ENCODE data around the gene SMYD1. TPM values are rescaled to one million over a fixed set of nuclear protein-coding genes. Genes with fewer than 3 reads are reported as not detected.

Gene SMYD1
- total RNA-seq, 1 experiment from 2014 or later = not detected

DNA sequence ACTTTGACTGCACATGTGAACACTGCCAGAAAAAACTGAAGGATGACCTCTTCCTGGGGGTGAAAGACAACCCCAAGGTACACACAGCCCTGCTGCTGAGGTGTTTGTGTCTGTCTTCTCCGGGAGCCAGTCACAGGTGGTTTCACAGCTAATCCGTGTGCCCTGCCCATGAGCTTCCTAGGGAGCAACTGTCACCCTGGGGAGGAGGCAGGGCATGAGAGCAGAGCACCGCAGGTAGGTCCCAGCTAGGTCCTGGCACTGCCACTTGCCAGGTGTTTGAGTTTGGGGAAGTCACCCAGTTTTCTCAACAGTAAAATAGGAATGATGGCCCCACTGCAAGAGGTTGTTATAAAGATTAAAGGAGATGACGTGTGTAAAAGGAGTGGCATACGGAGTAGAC, 29.1 kb downstream of the SMYD1 start:
- TF ChIP-seq TCF7L2 (IDR thresholded peaks at IDR 0.05; ENCODE audit: low read depth, low read length) = no peak
- TF ChIP-seq, protein P1, sequence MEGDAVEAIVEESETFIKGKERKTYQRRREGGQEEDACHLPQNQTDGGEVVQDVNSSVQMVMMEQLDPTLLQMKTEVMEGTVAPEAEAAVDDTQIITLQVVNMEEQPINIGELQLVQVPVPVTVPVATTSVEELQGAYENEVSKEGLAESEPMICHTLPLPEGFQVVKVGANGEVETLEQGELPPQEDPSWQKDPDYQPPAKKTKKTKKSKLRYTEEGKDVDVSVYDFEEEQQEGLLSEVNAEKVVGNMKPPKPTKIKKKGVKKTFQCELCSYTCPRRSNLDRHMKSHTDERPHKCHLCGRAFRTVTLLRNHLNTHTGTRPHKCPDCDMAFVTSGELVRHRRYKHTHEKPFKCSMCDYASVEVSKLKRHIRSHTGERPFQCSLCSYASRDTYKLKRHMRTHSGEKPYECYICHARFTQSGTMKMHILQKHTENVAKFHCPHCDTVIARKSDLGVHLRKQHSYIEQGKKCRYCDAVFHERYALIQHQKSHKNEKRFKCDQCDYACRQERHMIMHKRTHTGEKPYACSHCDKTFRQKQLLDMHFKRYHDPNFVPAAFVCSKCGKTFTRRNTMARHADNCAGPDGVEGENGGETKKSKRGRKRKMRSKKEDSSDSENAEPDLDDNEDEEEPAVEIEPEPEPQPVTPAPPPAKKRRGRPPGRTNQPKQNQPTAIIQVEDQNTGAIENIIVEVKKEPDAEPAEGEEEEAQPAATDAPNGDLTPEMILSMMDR (IDR thresholded peaks at IDR 0.05) = no peak
- TF ChIP-seq, protein P2, sequence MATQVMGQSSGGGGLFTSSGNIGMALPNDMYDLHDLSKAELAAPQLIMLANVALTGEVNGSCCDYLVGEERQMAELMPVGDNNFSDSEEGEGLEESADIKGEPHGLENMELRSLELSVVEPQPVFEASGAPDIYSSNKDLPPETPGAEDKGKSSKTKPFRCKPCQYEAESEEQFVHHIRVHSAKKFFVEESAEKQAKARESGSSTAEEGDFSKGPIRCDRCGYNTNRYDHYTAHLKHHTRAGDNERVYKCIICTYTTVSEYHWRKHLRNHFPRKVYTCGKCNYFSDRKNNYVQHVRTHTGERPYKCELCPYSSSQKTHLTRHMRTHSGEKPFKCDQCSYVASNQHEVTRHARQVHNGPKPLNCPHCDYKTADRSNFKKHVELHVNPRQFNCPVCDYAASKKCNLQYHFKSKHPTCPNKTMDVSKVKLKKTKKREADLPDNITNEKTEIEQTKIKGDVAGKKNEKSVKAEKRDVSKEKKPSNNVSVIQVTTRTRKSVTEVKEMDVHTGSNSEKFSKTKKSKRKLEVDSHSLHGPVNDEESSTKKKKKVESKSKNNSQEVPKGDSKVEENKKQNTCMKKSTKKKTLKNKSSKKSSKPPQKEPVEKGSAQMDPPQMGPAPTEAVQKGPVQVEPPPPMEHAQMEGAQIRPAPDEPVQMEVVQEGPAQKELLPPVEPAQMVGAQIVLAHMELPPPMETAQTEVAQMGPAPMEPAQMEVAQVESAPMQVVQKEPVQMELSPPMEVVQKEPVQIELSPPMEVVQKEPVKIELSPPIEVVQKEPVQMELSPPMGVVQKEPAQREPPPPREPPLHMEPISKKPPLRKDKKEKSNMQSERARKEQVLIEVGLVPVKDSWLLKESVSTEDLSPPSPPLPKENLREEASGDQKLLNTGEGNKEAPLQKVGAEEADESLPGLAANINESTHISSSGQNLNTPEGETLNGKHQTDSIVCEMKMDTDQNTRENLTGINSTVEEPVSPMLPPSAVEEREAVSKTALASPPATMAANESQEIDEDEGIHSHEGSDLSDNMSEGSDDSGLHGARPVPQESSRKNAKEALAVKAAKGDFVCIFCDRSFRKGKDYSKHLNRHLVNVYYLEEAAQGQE (IDR thresholded peaks at IDR 0.05; ENCODE audit: insufficient read depth in 1 of 2, low read depth in 2 of 2, low read length in 1 of 2) = no peak
- TF ChIP-seq POLR2AphosphoS5 (IDR thresholded peaks at IDR 0.05; ENCODE audit: low read depth, low read length) = no peak
- no peak for TF ChIP-seq SIN3A (IDR thresholded peaks at IDR 0.05; ENCODE audit: borderline replicate concordance, insufficient read depth, low read depth, low read length)
- in situ Hi-C loops (cut with HindIII; ENCODE audit: low pct_unique_long_range_greater_than_20kb, low sequenced_read_pairs) (no loop called here), intact Hi-C loops (cut with micrococcal nuclease; ENCODE audit: unreplicated experiment) (no loop called here)
- ChIA-PET CTCF (no interaction called here), POLR2A (no interaction called here)
- Histone ChIP-seq H3K27me3 (ENCODE audit: control insufficient read depth, insufficient read depth, low read length) (peaks cover 16% of the 10 kb centered on the region), H3K9me3 (ENCODE audit: control insufficient read depth, insufficient read depth, low read depth, low read length) (no peaks in the 10 kb centered on the region), H3K4me3 (ENCODE audit: low read depth in 2 of 2, low read length in 2 of 2) (no peak overlapping the region), H3K36me3 (ENCODE audit: control insufficient read depth, insufficient read depth, low read length) (no peaks in the 10 kb centered on the region), H3K4me1 (ENCODE audit: control insufficient read depth, insufficient read depth, low read length) (no peaks in the 10 kb centered on the region), H3K27ac (ENCODE audit: low read length) (no peak overlapping the region)
- DNase-seq (ENCODE audit: low read depth, low spot score) = no peak
- no TSS peak for BruUV-seq (replicated peaks)
- ATAC-seq = no peak

DNA sequence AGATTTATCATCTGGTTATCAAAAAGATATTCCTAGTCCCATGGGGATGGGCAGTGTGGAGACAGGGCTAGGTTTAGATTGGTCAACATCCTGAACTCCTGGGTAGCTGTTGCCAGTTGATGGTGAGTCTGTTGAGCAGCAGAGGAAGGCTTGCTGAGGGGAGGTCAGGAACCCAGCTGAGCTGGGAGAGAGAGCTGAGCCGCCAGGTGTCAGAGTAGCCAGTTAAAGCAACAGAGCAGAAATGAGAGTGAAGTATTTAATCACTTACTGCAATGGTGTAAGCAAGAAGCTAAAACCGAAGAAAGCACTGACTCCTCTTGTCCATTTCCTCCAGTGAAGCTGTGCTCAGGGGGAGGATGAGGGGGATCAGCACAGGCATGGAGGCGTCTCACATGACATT, 29.6 kb downstream of the SMYD1 start:
- H3K36me3 ChIP-seq (ENCODE audit: control insufficient read depth, insufficient read depth, low read length) = no peaks in the 10 kb centered on the region
- in situ Hi-C loops (cut with HindIII; ENCODE audit: low pct_unique_long_range_greater_than_20kb, low sequenced_read_pairs) = no loop called here
- H3K4me3 ChIP-seq (ENCODE audit: low read depth in 2 of 2, low read length in 2 of 2) = no peak overlapping the region
- ChIA-PET CTCF (no interaction called here), POLR2A (no interaction called here)
- H3K27me3 ChIP-seq (ENCODE audit: control insufficient read depth, insufficient read depth, low read length) = peaks cover 16% of the 10 kb centered on the region
- no TSS peak for BruUV-seq (replicated peaks)
- intact Hi-C loops (cut with micrococcal nuclease; ENCODE audit: unreplicated experiment) = no loop called here
- DNase-seq (ENCODE audit: low read depth, low spot score) (no peak), ATAC-seq (no peak)
- H3K27ac ChIP-seq (ENCODE audit: low read length) = no peak overlapping the region
- TF ChIP-seq, protein P2 (IDR thresholded peaks at IDR 0.05; ENCODE audit: insufficient read depth in 1 of 2, low read depth in 2 of 2, low read length in 1 of 2) = no peak
- TF ChIP-seq POLR2AphosphoS5 (IDR thresholded peaks at IDR 0.05; ENCODE audit: low read depth, low read length) (no peak), SIN3A (IDR thresholded peaks at IDR 0.05; ENCODE audit: borderline replicate concordance, insufficient read depth, low read depth, low read length) (no peak), TCF7L2 (IDR thresholded peaks at IDR 0.05; ENCODE audit: low read depth, low read length) (no peak)
- TF ChIP-seq, protein P1 (IDR thresholded peaks at IDR 0.05) = no peak
- no peaks in the 10 kb centered on the region for H3K4me1 ChIP-seq (ENCODE audit: control insufficient read depth, insufficient read depth, low read length)
- no peaks in the 10 kb centered on the region for H3K9me3 ChIP-seq (ENCODE audit: control insufficient read depth, insufficient read depth, low read depth, low read length)

Measured in Panc1 (cell line).